Measurements from ENCODE around the gene FAM24B.
"Not testable (repeated sequence)": the region's sequence is repeated elsewhere in the genome, so short reads cannot be mapped to it uniquely, and the experiment has no call there.

DNA sequence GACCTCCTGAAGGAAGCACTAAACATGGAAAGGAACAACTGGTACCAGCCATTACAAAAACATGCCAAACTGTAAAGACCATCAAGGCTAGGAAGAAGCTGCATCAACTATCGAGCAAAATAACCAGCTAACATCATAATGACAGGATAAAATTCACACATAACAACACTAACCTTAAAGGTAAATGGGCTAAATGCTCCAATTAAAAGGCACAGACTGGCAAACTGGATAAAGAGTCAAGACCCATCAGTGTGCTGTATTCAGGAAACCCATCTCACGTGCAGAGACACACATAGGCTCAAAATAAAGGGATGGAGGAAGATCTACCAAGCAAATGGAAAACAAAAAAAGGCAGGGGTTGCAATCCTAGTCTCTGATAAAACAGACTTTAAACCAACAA, 10.6 kb downstream of the FAM24B start:
- TF ChIP-seq, protein P1, sequence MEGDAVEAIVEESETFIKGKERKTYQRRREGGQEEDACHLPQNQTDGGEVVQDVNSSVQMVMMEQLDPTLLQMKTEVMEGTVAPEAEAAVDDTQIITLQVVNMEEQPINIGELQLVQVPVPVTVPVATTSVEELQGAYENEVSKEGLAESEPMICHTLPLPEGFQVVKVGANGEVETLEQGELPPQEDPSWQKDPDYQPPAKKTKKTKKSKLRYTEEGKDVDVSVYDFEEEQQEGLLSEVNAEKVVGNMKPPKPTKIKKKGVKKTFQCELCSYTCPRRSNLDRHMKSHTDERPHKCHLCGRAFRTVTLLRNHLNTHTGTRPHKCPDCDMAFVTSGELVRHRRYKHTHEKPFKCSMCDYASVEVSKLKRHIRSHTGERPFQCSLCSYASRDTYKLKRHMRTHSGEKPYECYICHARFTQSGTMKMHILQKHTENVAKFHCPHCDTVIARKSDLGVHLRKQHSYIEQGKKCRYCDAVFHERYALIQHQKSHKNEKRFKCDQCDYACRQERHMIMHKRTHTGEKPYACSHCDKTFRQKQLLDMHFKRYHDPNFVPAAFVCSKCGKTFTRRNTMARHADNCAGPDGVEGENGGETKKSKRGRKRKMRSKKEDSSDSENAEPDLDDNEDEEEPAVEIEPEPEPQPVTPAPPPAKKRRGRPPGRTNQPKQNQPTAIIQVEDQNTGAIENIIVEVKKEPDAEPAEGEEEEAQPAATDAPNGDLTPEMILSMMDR (IDR thresholded peaks at IDR 0.05), result not testable (repeated sequence)
- TF ChIP-seq POLR2A (IDR thresholded peaks at IDR 0.05), result not testable (repeated sequence)

All from esophagus squamous epithelium (tissue), 4 donors.